GM12873 (cell line): ENCODE results near the gene NGDN.

Source experiments
- CTCF ChIP-seq: IDR thresholded peaks from 2 replicates; pipeline ENCODE4 v1.5.1; 2012; ENCODE audit warnings: low read depth, mild to moderate bottlenecking, moderate library complexity, low read length, control low read depth; ENCODE audit not compliant: insufficient read depth; ENCODE audit errors: missing control alignments

The NGDN gene

GRCh38 chr14:23430723-23431085 lies 38.8 kb upstream of the NGDN start:
- TF ChIP-seq CTCF = no peak

- TF ChIP-seq CTCF = no peak
Observed at GRCh38 chr14:23431486-23431885, 38.0 kb upstream of the NGDN start.

- no peak for TF ChIP-seq CTCF
Observed at GRCh38 chr14:23432102-23432925, 37.2 kb upstream of the NGDN start.

GRCh38 chr14:23432946-23433345 lies 36.6 kb upstream of the NGDN start:
- TF ChIP-seq CTCF = no peak

GRCh38 chr14:23433457-23433856 lies 36.0 kb upstream of the NGDN start:
- TF ChIP-seq CTCF = no peak

GRCh38 chr14:23434488-23435222 lies 34.8 kb upstream of the NGDN start:
- TF ChIP-seq CTCF = no peak

GRCh38 chr14:23435543-23436326 lies 33.8 kb upstream of the NGDN start, which contains the start of gene MYH7:
Gene MYH7 (minus strand): TSS chr14:23435660. CDS start chr14:23433732, 1,928 bp downstream.
- TF ChIP-seq CTCF = no peak
